Activated naive CD4-positive, alpha-beta T cell (primary cell): ENCODE results near the gene TBC1D21.

Experiments used
- DNase-seq, 4 experiments: peaks; one replicate each; lab custom pipeline; 2025; lab: John Stamatoyannopoulos, UW

Gene TBC1D21

DNA sequence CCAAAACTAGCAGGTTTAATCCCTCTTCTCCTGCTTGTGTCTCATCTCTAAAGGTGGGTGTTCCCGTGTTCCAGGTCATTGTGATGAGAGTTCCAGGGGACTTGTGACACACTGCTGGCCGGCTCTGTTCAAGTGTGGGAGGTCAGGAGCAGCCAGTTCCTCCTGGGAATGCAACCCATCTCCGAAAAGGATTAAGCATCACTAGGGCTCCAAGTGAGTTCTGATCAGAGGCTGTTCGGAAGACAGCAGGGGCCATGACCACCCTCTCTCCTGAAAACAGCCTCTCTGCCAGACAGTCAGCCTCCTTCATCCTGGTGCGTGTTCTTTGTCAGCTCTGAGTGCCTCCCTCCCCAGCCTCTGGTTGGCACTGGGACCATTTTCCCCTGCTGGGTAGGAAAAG lies at the start of gene TBC1D21:
Gene TBC1D21 (plus strand): TSS at position 109 of the 400 bp plus-strand sequence. CDS start 146 bp downstream, at position 255.
- DNase-seq: no peak

- no peak for DNase-seq
Observed at GRCh38 chr15:73826711-73827251, 46.6 kb upstream of the TBC1D21 start.

DNA sequence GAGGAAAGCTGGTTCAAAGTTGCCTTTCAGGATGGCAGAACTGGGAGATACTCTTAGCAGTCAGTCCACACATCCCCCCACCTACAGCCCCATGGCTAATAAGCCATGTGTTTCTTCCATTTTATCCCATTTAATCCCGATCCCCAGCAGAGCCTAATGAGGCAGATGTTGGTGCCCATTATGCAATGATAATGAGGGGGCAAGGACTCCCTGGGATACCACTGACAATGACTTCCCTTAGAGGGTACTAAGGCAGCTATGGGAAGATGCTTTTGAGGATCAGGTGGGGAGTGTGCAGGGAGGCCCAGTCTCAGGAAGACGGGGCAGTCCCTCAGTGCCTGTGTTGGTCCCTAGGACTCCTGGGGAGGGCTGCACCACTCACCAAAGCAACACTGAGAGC lies 43.8 kb upstream of the TBC1D21 start:
- no peak for DNase-seq

DNA sequence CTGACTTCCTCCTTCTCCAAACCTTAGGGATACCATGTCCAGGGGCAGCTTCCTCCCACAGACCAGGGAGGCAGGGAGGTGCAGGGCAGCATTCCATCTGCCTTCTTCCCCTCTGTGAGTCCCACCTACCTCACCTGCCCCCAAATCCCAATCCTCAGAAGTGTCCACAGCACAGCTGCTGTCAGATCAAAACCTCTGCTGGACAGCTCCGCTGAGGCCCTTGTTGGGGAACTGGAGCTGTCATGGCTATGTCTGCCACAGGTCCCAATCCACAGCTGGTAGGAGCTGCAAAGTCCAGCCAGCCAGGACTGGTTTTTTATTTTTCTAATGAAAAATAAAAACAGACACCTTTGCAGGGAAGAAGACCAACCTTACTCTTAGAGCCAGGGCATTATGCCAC lies 40.7 kb upstream of the TBC1D21 start:
- no peak for DNase-seq

GRCh38 chr15:73836845-73837244 lies 36.5 kb upstream of the TBC1D21 start:
- DNase-seq: no peak

DNA sequence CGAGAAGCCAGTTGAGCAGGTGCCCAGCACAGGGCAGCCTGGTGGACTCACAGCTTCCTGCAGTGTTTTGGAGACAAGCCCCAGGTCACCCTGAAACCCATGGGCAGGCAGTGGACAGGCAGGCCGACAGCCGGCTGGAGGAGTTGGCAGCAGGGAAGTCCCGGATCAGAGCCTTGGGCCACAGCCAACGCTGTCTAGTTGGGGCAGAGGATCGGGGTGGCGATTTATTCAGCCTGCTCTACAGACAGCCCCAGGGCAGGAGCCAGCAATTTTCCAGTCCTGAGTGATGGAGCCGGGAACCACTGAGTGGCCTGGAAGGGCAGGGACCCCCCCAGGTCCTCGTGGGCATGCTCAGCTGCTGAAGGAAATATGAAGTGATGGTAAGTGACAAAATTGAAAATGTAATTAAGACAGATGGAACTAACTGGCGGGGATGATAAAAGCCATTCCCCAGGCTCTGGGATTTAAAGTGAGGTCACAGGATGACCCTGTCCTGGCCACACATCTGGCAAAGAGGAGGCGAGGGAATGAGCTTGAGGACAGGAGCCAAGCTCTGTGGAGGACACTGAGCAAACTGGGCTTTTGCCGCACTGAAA lies 34.4 kb upstream of the TBC1D21 start:
- no peak for DNase-seq

- DNase-seq: no peak
Observed at GRCh38 chr15:73839699-73840377, 33.5 kb upstream of the TBC1D21 start.

- DNase-seq: no peak
Observed at GRCh38 chr15:73840771-73841170, 32.6 kb upstream of the TBC1D21 start.

DNA sequence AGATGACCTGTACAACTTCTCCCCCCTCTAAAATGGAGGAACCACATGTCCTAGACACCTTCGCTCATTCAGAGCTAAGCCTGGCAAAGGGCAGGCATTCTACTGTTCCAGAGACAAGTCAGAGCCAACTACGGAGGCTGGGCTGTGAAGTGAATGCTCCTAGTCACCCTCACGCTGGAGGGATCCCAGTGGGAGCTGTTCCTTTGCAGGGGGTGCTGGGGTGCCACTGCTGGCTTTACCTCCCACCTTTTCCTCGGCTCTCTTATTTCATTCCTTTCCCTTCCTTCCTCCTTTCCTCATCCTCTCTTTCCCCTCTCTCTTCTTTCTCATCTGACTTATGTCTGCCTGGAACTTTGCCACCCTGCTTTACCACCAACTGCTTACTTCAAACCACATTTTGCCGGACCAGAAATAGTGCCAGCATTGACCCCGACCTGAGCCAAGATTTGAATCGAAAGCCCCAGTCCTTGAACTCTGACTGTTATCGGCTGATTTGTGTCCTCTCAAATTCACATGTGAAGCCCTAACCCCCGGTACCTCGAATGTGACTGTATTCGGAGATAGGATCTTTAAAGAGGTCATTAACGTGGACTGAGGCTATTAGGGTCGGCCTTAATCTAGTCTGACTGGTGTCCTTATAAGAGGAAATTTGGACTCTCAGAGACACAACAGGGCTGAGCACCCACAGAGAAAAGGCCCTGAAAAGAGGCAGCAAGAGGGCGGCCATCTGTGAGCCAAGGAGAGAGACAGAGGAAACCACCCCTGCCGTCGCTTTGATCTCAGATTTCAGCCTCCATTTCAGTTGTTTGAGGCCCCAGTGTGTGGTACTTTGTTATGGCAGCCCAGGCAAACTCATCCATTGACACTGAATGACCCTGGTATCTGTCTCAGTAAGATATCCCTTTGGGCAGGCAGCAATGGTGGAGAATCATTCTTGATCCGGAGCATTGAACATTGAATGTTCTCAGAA lies 31.3 kb upstream of the TBC1D21 start:
- no peak for DNase-seq

DNA sequence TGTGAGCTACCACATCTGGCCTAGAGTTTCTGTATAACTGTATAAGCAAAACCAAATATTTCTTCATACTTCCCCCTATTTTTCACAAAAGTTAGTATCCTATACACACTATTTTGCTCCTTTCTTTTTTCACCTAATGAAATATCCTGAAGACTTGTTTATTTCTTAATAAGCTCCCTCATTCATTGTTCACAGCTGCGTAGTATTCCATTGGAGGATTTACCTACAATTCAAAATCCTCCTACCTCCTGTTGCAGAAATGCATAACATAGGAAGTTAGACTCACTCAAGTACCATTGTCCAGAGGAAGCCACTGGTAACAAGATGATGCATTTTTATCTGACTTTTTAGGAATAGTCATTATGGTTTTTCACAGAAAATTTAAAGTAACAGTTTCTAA lies 29.6 kb upstream of the TBC1D21 start:
- no peak for DNase-seq

GRCh38 chr15:73844356-73844755 lies 29.0 kb upstream of the TBC1D21 start:
- DNase-seq: no peak

GRCh38 chr15:73845507-73845906 lies 27.9 kb upstream of the TBC1D21 start:
- DNase-seq: no peak

DNA sequence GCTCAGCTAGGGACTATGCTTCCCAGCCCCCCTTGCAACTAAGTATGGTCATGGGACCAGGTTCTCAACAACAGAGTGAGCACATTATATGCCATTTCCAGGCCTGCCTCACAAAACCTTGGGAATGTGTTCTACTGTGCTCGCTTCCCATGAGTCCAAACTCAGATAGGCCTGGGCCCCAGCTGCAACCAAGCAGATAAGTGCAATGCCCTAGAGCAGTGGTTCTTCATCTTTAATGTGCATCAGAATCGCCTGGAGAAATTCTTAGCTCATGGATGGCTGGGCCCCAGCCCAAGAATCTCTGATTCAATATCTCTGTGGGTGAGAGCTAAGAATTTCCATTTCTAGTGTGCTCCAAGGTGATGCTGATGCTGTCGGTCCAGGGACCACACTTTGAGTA lies 27.5 kb upstream of the TBC1D21 start:
- no peak for DNase-seq

DNA sequence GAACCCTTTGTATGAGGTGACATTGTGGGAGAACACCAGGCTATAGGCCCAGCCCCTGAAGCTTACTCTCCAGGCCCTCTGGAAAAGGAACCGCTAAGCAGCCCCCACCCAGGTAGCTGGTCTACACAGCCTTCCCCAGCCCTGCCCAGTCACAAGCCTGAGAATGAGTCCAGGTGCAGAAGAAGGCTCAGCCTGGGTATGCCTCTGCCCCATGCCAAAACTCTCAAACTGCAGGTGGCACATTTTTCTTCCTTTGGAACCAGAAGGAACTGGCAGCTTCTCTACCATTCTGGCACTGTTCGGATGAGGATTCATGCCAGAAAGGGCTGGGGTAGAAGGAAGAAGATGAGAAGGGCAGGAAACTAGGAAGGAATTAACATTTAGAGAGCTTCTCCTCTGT lies 23.7 kb upstream of the TBC1D21 start:
- no peak for DNase-seq

- DNase-seq: no peak
Observed at GRCh38 chr15:73850228-73850627, 23.1 kb upstream of the TBC1D21 start.

DNA sequence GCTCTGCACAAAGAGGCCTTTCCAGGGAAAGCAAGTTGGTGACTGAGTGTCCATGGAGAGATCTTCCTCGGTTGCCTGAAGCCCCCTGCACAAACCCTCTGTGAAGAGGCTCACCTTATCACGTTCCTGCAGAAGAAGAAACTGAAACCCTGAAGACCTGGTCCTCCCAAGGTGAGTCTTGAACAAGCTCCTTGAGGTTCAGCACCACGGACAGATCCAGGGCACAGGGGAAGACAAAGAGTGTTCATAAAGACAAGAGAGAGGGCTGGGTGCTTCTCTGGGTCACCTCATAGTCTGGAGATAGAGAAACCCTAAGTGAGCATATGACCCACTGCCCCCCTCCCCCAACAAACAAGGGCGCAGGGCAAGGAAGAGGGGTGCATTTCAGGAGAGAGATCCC lies 21.7 kb upstream of the TBC1D21 start:
- DNase-seq: peak in 2 of 4 experiments; percentile 4 to 22

- DNase-seq: no peak
Observed at GRCh38 chr15:73852507-73852906, 20.9 kb upstream of the TBC1D21 start.

DNA sequence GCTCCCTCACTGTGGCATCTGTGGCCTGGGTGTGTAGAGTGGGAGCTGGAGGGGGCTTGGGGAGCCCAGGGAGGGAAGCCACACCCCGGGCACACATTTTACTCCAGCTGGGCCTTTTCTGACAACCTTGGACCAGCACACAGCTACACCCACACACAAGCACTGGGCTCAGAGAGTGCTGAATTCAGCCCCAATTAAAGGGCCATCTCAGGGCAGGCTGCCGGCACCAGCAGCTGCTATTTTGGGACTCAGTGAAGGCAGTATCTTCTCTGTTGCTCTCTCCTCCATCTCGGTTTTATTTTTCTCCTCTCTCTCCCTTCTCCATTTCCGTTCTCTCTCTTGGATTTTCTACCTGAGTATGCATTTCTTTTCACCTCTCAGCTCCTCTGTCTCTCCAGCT lies 19.1 kb upstream of the TBC1D21 start:
- no peak for DNase-seq

DNA sequence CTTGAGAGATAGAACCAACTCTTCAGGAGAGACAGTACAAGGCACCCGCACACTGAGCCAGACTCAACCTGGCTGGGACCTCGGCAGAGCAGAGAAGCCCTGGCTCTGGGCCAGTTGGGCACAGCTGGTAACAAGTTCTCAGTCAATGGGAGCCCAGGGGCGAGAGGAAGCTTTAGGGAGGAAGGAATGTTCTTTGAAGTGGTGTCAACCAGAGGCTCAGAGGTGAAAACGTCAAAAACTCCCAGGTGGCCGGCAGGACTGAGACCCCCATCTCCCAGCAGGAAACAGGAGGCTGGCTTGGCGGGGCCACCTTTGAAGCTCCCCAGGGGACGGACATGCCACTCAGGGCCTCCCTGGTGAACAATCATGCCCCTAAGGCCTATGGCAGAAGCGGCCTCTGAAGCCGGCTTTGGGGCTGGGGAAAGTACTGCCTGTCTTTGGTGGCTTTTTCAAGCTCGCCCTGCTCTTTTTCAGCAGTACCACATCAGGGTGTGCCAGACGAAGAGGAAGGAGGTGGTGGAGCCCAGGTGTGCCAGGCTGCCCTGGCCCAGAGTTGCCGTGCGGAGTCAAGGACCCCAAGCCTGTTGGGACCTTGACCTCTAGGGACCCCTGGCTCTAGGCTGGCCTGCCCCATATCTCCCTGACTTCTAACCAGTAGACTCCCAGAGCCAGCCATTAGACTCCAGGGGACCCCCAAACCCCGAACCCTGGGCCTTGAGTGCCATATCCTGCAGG lies 16.7 kb upstream of the TBC1D21 start:
- no peak for DNase-seq

DNA sequence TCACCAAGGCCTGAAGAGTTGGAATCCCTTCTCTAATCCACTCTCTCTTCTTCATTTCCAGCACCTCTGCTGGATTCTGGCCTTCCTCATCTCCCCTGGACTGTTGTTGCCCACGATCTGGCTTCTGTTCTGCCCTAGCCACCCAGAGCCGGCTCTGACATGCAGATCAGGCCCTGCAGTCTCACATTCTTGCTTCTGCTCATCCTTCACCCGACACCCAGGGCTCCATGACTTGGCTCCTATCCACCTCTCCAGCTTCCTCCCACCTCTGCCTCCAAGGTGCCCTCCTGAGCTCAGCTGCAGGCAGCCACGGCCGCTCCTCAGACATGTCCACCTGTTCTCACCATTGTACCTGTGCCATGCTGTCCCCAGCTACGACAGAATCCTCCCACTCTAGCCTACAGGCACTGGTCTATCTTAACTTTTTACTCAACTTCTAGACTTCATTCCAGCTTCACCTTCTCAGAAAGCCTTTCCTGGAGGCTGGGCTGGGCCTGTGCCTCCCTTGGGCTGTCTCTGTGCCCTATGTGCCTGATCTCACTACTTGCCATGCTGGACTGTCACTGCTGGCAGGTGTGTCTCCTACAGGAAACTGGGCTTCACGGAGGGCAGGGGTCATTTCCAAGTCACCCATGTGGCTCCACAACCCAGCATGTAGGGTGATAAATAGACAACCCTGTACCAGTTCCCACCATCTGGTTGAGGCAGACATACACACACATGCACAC lies 16.0 kb upstream of the TBC1D21 start:
- no peak for DNase-seq

DNA sequence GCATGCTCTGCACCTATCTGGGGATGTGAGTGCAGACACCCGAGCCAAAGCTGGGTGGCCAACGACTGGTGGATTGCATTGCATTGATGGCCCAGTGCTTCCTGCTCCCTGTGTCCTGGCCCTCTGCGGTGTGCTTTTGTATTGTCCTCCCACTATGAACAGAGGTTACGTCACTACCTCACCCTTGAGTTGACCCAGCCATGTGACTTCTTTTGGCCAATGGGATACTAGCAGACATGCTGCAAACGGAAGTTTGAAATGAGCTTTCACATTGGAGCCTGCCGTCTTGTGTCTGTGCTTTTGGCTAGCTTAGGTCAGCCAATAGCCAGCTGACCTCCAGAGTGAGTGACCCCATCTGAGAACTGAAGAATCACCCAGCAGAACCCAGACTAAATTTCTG lies 15.3 kb upstream of the TBC1D21 start:
- DNase-seq: no peak
